GM19043 (cell line): ENCODE results near the gene CLSTN1.
"Not testable (repeated sequence)": the region's sequence is repeated elsewhere in the genome, so short reads cannot be mapped to it uniquely, and the experiment has no call there.

Experiments
- ATAC-seq: cut with Tn5 transposase; IDR thresholded peaks from one replicate; pipeline ENCODE4 v1.9.1; 2021; ENCODE audit warnings: low read depth; ENCODE audit not compliant: unreplicated experiment

The CLSTN1 gene

GRCh38 chr1:9827558-9828185 is 3.9 kb upstream of the CLSTN1 start:
- no peak for ATAC-seq

DNA sequence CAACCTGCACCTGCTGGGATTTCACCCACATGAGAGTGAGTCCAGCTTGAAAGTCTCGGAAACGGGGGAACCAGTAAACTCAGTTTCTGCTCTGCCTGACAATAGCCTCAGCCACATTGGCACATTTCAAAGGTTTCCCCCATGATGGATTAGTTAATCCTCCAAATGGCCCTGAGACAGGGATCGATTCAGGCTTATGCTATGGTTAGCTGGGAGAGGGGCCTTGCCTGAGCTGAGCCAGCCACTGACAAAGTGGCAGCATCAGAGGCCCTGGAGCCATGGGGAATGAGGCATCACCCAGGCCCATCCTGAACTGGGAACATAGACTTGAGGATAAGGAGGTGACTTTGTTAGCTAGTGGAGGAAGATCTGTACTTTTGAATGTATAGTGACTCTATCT is 2.9 kb upstream of the CLSTN1 start:
- ATAC-seq, result no peak

- no peak for ATAC-seq
These were observed 2.3 kb upstream of the CLSTN1 start for GRCh38 chr1:9826087-9826486.

GRCh38 chr1:9825093-9826074 is 1.6 kb upstream of the CLSTN1 start:
- no peak for ATAC-seq

DNA sequence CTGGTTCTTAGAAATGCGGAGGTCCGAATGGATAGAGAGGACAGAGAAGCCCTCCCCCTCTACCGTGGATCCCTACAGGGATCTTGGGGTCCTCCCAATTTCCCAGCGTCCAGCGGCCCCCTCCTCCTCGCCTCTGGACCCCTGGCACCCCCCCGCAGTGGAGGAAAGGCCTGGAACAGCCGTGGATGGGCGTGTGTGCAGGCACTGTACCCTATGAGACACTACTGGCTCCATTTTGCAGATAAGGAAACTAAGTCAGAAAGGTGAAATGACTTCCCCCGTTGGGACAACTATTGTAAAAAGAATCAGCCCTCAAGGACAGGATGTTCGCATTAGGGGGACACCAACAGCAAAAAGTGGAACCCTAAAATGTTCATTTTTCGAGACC is 931 bp upstream of the CLSTN1 start:
- ATAC-seq, result no peak

GRCh38 chr1:9823693-9823942 is 147 bp downstream of the CLSTN1 start:
- ATAC-seq, result no peak

- ATAC-seq, result no peak
These were observed 670 bp downstream of the CLSTN1 start for GRCh38 chr1:9822897-9823692.

GRCh38 chr1:9822490-9822889 is 1.3 kb downstream of the CLSTN1 start:
- no peak for ATAC-seq

DNA sequence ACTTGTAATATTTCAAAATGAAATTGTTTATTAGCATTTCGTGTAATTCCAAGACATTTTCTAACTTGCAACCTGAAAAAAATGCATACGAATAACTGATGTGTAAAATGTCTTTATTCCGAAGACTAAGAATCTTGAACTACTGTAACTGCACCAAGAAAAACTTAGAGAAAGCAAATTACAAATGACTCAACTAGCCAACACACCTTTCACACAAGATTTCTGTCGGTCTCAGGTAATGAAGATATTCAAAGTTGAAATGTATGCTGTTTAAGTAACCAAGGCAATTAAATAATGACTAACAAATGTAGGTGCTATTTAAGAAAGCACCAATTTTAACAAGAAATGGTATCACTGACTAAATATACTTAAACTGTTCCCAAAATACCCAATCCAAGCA is 2.1 kb downstream of the CLSTN1 start:
- ATAC-seq, result no peak

DNA sequence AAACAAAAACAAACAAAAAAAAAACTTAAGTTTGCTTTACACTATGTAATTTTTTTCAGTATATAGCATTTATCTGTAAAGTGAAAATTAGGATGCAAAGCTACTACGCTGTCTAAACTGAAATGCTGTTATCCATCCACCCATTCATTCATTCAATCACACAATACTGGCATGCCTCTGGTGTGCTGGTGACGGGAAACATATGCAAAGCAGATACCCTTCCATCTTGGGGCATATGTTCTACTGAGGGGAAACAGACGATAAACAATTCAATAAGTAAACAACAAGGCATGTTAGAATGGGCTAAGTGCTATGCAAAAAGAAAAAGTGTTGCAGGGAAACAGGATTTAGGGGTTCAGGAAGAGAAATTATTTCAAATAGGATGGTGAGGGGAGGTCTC is 3.2 kb downstream of the CLSTN1 start:
- no peak for ATAC-seq

DNA sequence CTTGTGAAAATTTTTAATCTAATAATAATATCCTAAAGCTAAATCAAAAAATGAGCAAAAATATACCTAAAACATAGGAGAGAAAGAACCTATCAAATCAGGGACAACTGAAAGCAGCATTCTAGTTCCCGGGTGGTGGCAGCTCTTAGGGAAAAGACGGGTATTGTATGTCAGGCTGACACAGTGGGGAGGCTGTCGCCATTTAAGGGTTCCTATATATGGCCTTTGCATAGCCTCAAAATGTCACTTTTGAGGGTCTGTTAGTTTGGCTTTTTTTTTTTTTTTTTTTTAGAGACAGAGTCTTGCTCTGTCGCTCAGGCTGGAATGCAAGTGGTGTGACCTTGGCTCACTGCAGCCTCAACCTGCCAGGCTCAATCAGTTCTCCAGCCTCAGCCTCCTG is 6.0 kb downstream of the CLSTN1 start:
- no peak for ATAC-seq

DNA sequence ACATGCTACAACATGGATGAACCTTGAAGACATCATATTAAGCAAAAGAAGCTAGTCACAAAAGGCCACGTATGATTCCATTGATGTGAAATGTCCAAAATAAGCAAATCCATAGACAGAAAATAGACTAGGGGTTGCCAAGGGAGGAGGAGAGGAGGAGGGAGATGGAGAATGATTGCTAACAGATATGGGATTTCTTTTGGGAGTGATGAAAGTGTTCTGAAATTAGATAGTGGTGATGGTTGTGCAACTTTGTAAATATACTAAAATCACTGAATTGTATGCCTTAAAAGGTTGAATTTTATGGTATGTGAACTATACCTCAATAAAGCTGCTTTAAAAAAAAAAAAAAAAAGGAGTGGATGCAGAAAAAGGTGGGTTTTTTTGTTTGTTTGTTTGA is 7.6 kb downstream of the CLSTN1 start:
- ATAC-seq, result no peak

DNA sequence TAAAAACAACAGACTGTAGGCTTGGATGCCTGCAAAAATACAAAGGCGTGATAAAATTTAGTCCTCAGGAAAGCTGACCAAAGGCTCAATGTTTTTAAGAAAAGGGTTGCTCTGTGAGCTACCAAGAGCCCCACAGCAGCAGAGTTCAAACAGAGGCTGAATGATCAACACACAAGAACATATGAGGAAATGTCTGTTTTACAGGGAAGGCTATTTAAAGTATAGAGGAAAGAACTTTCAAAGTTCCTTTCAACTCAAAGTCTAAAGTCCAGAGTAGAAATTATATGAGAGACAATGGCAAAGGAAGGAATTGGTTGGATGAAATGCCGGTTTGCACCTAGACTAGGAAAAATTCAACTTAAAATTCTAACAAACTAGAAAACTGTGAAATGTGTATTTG is 8.6 kb downstream of the CLSTN1 start:
- no peak for ATAC-seq

DNA sequence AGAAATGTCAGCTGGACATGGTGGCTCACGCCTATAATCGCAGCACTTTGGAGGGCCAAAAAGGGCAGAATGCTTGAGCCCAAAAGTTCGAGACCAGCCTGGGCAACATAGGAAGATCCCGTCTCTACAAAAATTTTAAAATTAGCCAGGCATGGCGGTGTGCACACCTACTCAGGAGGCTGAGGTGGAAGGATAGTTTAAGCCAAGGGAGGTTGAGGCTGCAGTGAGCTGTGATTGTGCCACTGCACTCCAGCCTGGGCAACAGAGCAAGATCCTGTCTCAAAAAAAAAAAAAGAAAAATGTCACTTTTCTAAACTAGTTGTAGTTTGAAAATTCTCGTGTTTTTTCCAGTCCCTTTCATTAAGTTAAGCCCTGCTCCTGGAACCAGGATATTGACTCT is 9.1 kb downstream of the CLSTN1 start:
- no peak for ATAC-seq

DNA sequence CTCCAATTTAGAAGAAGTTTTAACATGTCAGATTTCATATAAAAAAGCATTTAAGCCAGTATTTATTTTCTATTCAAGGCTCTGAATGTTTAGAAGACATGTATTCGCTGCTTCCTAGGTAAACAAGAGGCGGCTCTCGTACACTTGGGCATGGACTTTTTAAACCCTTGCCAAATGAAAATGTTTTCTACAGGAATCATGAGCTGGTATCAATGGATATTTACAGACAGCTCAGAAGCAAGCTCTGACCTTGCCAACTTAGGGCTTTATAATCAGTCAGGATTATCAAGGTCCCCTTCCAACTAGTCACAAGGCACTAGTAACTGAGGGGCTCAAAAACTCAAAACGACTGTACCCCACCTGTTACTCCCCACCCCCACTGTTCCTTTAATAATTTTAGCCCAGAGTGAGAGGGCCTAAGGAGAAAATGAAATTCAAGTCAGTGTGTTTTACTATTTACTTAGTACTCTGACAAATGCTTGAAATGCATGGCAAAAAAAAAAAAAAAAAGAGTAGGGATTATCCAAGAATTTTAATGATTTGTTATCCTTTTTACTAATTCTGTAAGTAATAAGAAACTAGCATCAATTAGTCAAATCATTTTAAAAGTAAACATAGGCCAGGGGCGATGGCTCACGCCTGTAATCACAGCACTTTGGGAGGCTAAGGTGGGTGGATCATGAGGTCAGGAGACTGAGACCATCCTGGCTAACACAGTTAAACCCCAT is 12.4 kb downstream of the CLSTN1 start:
- no peak for ATAC-seq

GRCh38 chr1:9809100-9809510 is 14.7 kb downstream of the CLSTN1 start:
- ATAC-seq, result no peak

DNA sequence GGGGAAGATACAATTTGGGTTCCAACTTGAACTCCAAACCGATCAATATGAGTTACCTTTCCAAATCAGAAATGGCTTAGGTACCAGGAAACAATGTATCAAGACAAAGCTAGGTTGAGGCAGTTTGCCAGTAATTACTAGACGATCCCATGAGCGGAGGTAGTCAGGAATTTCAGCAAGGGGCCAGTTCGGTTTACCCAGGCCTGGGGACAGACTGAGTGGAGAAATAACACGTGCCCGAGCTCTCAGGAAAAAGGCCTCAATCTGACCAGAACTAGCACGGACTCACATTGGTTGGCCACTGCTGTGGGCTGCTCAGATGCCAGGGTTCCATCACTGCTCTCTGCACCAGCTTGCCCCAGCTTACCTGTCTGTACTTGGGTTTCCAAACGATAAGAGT is 15.3 kb downstream of the CLSTN1 start:
- ATAC-seq, result no peak

- no peak for ATAC-seq
These were observed 16.2 kb downstream of the CLSTN1 start for GRCh38 chr1:9807541-9807940.

- not testable (repeated sequence) for ATAC-seq
These were observed 17.8 kb downstream of the CLSTN1 start for GRCh38 chr1:9805972-9806371.

GRCh38 chr1:9805006-9805508 is 18.7 kb downstream of the CLSTN1 start:
- no peak for ATAC-seq
